SK-N-SH (cell line): Measurements from ENCODE around the gene COL24A1. TPM values are rescaled to one million over a fixed set of nuclear protein-coding genes. Genes with fewer than 3 reads are reported as not detected.
A peak's percentile ranks its signal among the peaks of the same experiment; 100 is the strongest.

Experiments
- CTCF ChIA-PET: fragments of 300-600, 350-600 bp; formaldehyde crosslinking; extraction: SDS; loops from one replicate; lab custom pipeline; 2021; lab: Yijun Ruan, JAX
- POLR2A ChIA-PET: fragments of 350-600 bp; sonication (Branson Sonifier 250); formaldehyde crosslinking; extraction: SDS; loops from one replicate; lab custom pipeline; 2020; ENCODE audit warnings: antibody characterized with exemption, inconsistent platforms; lab: Yijun Ruan, JAX
- DNase-seq: peaks from one replicate; pipeline ENCODE4 v3.0.0; 2012
- H2AFZ ChIP-seq: fragments of 200-600 bp; sonication (generic); 2 replicates; pipeline ENCODE4 v1.8.1; 2016; ENCODE audit warnings: antibody characterized with exemption, mild to moderate bottlenecking, low read depth
- H3F3A ChIP-seq: fragments of 200-600 bp; sonication (generic); replicated peaks from 2 replicates; pipeline ENCODE3; 2016; ENCODE audit warnings: antibody characterized with exemption, mild to moderate bottlenecking; ENCODE audit not compliant: insufficient read depth
- H3K27ac ChIP-seq, 2 experiments: fragments of 200-500 bp in 1 of 2; fragments of 200-600 bp in 1 of 2; sonication (Bioruptor generic) in 1 of 2; sonication (generic), shearing (Covaris generic) in 1 of 2; 2 replicates each; pipeline versions ENCODE4 v1.5.1 to v1.6.1; 2014 to 2016; ENCODE audit warnings: low read depth in 2 of 2, inconsistent platforms in 1 of 2, low read length in 1 of 2, mild to moderate bottlenecking in 1 of 2, mixed read lengths in 1 of 2
- H3K27me3 ChIP-seq: fragments of 200-600 bp; sonication (generic), shearing (Covaris generic); 2 replicates; pipeline ENCODE4 v1.6.1; 2016; ENCODE audit warnings: mixed run types; ENCODE audit not compliant: insufficient read depth
- H3K36me3 ChIP-seq, 2 experiments: fragments of 200-500 bp in 1 of 2; fragments of 200-600 bp in 1 of 2; sonication (Bioruptor generic) in 1 of 2; sonication (generic) in 1 of 2; replicated peaks in 1 of 2; 2 replicates each; pipeline versions ENCODE3 to v1.5.1; 2014 to 2016; ENCODE audit warnings: low read length in 1 of 2, mild to moderate bottlenecking in 1 of 2; ENCODE audit not compliant: insufficient read depth in 2 of 2, control insufficient read depth in 1 of 2
- H3K4me1 ChIP-seq, 2 experiments: fragments of 200-500 bp in 1 of 2; fragments of 200-600 bp in 1 of 2; sonication (Bioruptor generic) in 1 of 2; sonication (generic), shearing (Covaris generic) in 1 of 2; 2 replicates each; pipeline versions ENCODE4 v1.5.1 to v1.6.1; 2014 to 2016; ENCODE audit warnings: low read depth in 1 of 2, low read length in 1 of 2, mixed run types in 1 of 2; ENCODE audit not compliant: insufficient read depth in 2 of 2, control insufficient read depth in 1 of 2
- H3K4me2 ChIP-seq: fragments of 200-600 bp; sonication (generic), shearing (Covaris generic); 2 replicates; pipeline ENCODE4 v1.6.1; 2017; ENCODE audit warnings: mixed run types
- H3K4me3 ChIP-seq, 2 experiments: fragments of 200-500 bp in 1 of 2; fragments of 200-600 bp in 1 of 2; sonication (Bioruptor generic) in 1 of 2; sonication (generic), shearing (Covaris generic) in 1 of 2; 2 replicates each; pipeline versions ENCODE4 v1.5.1 to v1.8.1; 2014 to 2016; ENCODE audit warnings: low read depth in 2 of 2, inconsistent platforms in 1 of 2, low read length in 1 of 2, mild to moderate bottlenecking in 1 of 2, mixed read lengths in 1 of 2, moderate library complexity in 1 of 2
- H3K79me2 ChIP-seq: fragments of 200-600 bp; sonication (generic); 2 replicates; pipeline ENCODE4 v1.8.1; 2017; ENCODE audit warnings: mild to moderate bottlenecking; ENCODE audit not compliant: insufficient read depth
- H3K9ac ChIP-seq: fragments of 200-600 bp; sonication (generic); 2 replicates; pipeline ENCODE4 v1.6.1; 2017; ENCODE audit warnings: mixed run types
- H3K9me2 ChIP-seq: fragments of 200-600 bp; sonication (generic); 2 replicates; pipeline ENCODE4 v1.6.1; 2017; ENCODE audit warnings: mixed run types
- H3K9me3 ChIP-seq: fragments of 200-600 bp; sonication (generic); 2 replicates; pipeline ENCODE4 v1.6.1; 2017; ENCODE audit warnings: mixed run types, mild to moderate bottlenecking, moderate library complexity
- H4K20me1 ChIP-seq: fragments of 200-600 bp; sonication (generic); 2 replicates; pipeline ENCODE4 v1.6.1; 2017; ENCODE audit warnings: mild to moderate bottlenecking, mixed run types; ENCODE audit not compliant: insufficient read depth
- CHD2 ChIP-seq: fragments of 150-350 bp; IDR thresholded peaks from 2 replicates; pipeline ENCODE4 v1.6.1; 2018; ENCODE audit warnings: low read length; ENCODE audit not compliant: partially characterized antibody
- EZH2phosphoT487 ChIP-seq: fragments of 200-600 bp; sonication (generic); IDR thresholded peaks from 2 replicates; pipeline ENCODE4 v1.6.1; 2017; ENCODE audit warnings: low read depth, mixed run types, mild to moderate bottlenecking, antibody characterized with exemption, moderate library complexity, borderline replicate concordance
- FOXJ3 ChIP-seq: sonication (generic); formaldehyde crosslinking; IDR thresholded peaks from 2 replicates; pipeline ENCODE4 v1.5.1; 2020; ENCODE audit warnings: mild to moderate bottlenecking, missing genetic modification reagents
- GABPA ChIP-seq: IDR thresholded peaks from 2 replicates; pipeline ENCODE4 v1.4.0; 2012; ENCODE audit warnings: low read depth, mild to moderate bottlenecking
- NFIC ChIP-seq: IDR thresholded peaks from 2 replicates; pipeline ENCODE4 v1.4.0; 2012; ENCODE audit warnings: borderline replicate concordance
- RAD21 ChIP-seq: IDR thresholded peaks from 2 replicates; pipeline ENCODE4 v1.6.1; 2012; ENCODE audit warnings: mild to moderate bottlenecking, low read length
- RCOR1 ChIP-seq: fragments of 150-350 bp; IDR thresholded peaks from 2 replicates; pipeline ENCODE4 v1.6.1; 2017; ENCODE audit warnings: antibody characterized with exemption, low read length
- RXRA ChIP-seq: IDR thresholded peaks from 2 replicates; pipeline ENCODE4 v1.4.0; 2012; ENCODE audit warnings: low read depth, mild to moderate bottlenecking, borderline replicate concordance
- SIN3A ChIP-seq: IDR thresholded peaks from 2 replicates; pipeline ENCODE4 v1.6.1; 2012; ENCODE audit warnings: low read depth, mild to moderate bottlenecking, low read length, moderate library complexity, borderline replicate concordance
- TCF12 ChIP-seq: IDR thresholded peaks from 2 replicates; pipeline ENCODE4 v1.4.0; 2012
- TEAD4 ChIP-seq: IDR thresholded peaks from 2 replicates; pipeline ENCODE4 v1.4.0; 2012; ENCODE audit warnings: mild to moderate bottlenecking, borderline replicate concordance; ENCODE audit not compliant: insufficient read depth
- YY1 ChIP-seq: IDR thresholded peaks from 2 replicates; pipeline ENCODE4 v1.4.0; 2012; ENCODE audit warnings: low read depth, mild to moderate bottlenecking
- WGBS: methylation state at CpG from one replicate; pipeline ENCODE4 v1.1.6; 2017; ENCODE audit warnings: low lambda C conversion rate; 5-methylcytosine and 5-hydroxymethylcytosine counted together
- polyA plus RNA-seq, 3 experiments: library from polyadenylated mRNA; depleted of rRNA; stranded (reverse); fragments of >200 nt; gene quantifications; 2 replicates each; pipeline ENCODE4 v1.2.3, GENCODE V29; 2012
- TF ChIP-seq, protein P1 (sequence below): fragments of 150-350 bp; IDR thresholded peaks from 2 replicates; pipeline ENCODE4 v1.6.1; 2016; ENCODE audit warnings: mild to moderate bottlenecking, low read depth, low read length
- TF ChIP-seq, protein P2 (sequence below): IDR thresholded peaks from 2 replicates; pipeline ENCODE4 v1.4.0; 2012; ENCODE audit warnings: low read depth, borderline replicate concordance
- TF ChIP-seq, protein P3 (sequence below): IDR thresholded peaks from 2 replicates; pipeline ENCODE4; 2012
- TF ChIP-seq, protein P4 (sequence below): IDR thresholded peaks from 2 replicates; pipeline ENCODE4 v1.4.0; 2012; ENCODE audit warnings: low read depth, borderline replicate concordance
- TF ChIP-seq, protein P5 (sequence below): IDR thresholded peaks from 2 replicates; pipeline ENCODE4 v1.4.0; 2012; ENCODE audit warnings: low read depth

Gene COL24A1
- polyA plus RNA-seq, 1 of the 3 experiments (the other 2 are of a cell fraction) = not detected

DNA sequence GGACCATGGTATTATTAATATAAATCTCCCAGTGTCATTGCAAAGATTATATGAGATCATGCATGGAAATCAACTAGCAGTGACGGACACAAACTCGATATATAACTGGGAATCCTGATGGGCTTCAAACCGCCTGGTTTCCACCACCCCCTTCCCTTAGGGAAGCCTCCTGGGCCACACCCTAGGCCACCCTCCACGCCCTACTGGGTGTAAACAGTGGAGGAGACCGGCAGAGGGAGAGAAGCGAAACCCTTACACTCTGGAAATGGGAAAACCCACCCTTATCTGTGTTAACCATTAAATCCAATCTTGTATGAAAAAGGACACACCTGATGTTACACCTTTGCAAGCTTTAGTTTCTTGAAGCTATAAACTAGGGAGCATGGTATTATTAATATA lies 447.7 kb downstream of the COL24A1 start:
- peaks cover 5% of the 10 kb centered on the region for H3F3A ChIP-seq
- H3K36me3 ChIP-seq = peaks cover 20 to 22% of the 10 kb centered on the region in 2 experiments
- H2AFZ ChIP-seq = peak overlapping the region; percentile 97
- no peak for DNase-seq
- CTCF ChIA-PET = interaction anchor here (0.9 to 2.6 kb wide), 6 partner anchors 9 to 400 kb away, joined by 3 to 14 read pairs (median 4); partner anchors contain the start of gene CCN1
- TF ChIP-seq, protein P1, sequence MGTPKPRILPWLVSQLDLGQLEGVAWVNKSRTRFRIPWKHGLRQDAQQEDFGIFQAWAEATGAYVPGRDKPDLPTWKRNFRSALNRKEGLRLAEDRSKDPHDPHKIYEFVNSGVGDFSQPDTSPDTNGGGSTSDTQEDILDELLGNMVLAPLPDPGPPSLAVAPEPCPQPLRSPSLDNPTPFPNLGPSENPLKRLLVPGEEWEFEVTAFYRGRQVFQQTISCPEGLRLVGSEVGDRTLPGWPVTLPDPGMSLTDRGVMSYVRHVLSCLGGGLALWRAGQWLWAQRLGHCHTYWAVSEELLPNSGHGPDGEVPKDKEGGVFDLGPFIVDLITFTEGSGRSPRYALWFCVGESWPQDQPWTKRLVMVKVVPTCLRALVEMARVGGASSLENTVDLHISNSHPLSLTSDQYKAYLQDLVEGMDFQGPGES = no peak
- TF ChIP-seq, protein P2, sequence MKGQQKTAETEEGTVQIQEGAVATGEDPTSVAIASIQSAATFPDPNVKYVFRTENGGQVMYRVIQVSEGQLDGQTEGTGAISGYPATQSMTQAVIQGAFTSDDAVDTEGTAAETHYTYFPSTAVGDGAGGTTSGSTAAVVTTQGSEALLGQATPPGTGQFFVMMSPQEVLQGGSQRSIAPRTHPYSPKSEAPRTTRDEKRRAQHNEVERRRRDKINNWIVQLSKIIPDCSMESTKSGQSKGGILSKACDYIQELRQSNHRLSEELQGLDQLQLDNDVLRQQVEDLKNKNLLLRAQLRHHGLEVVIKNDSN = no peak
- TF ChIP-seq, all 33 proteins: peak for 0
- no peaks in the 10 kb centered on the region for H4K20me1 ChIP-seq
- peak overlapping the region; percentile 71 to 97 for H3K4me3 ChIP-seq
- no peaks in the 10 kb centered on the region for H3K9me3 ChIP-seq
- H3K79me2 ChIP-seq = peaks cover 40% of the 10 kb centered on the region
- H3K4me2 ChIP-seq = peak overlapping the region; percentile 96
- POLR2A ChIA-PET = interaction anchor here (1.0 to 1.2 kb wide), 2 partner anchors 451 to 478 kb away, joined by 3 read pairs; no protein-coding TSS in a partner anchor
- 94% methylated on average over 6 of the region's 6 CpGs for WGBS
- H3K27me3 ChIP-seq = no peaks in the 10 kb centered on the region
- peaks cover 0 to 12% of the 10 kb centered on the region in 2 experiments; a peak in 2 of 4 replicates for H3K4me1 ChIP-seq
- H3K9me2 ChIP-seq = no peaks in the 10 kb centered on the region
- peak overlapping the region; percentile 78 to 95; a peak in 3 of 4 replicates for H3K27ac ChIP-seq
- peak overlapping the region; percentile 76 for H3K9ac ChIP-seq

DNA sequence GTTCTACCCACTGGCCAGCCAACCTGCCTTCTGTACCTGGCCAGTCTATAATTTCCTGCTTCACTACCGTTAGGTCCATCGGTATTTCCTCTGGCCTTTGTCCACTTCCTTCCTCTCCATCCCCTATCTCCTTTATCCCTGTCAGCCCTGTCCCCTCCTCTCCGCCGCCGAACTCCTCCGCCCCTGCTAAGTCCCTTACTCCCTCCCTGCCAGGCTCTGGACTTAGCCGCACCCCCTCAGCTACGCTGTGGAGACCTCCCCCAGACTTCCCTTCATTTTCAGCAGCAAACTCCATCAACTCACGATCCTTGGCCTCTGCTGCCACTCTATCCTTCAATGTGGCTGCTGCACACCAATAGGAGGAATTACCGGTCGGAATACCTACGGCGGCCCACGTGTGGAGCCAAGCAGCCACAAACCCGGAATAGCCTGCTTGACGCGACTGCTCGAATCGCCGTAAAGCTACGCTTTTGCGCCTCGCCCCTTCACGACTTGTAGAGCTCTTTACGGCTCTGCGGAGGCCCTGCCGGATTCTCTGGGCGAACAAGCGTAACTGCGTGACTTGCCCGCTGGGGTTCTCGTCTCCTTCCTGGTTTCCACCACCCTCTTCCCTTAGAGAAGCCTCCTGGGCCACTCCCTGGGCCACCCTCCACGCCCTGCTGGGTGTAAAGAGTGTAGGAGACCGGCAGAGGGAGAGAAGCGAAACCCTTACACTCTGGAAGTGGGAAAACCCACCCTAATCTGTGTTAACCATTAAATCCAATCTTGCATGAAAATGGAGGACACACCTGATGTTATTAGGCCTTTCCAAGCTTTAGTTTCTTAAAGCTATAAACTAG lies 448.4 kb downstream of the COL24A1 start, which contains the start of gene ZNHIT6:
Gene ZNHIT6 (minus strand): TSS at position 444 of the 839 bp plus-strand sequence. CDS start 149 bp downstream, at position 295.
- H3F3A ChIP-seq = peaks cover 5% of the 10 kb centered on the region
- DNase-seq = peak; percentile 77
- no peaks in the 10 kb centered on the region for H3K27me3 ChIP-seq
- peak within 1 kb of the TSS; percentile 96 for H3K4me2 ChIP-seq
- peaks cover 26 to 27% of the 10 kb centered on the region in 2 experiments for H3K36me3 ChIP-seq
- peak within 1 kb of the TSS; percentile 97 for H2AFZ ChIP-seq
- H3K4me1 ChIP-seq = peaks cover 0 to 12% of the 10 kb centered on the region in 2 experiments; a peak in 2 of 4 replicates
- H3K27ac ChIP-seq = peak within 1 kb of the TSS; percentile 78 to 95
- peaks cover 44% of the 10 kb centered on the region for H3K79me2 ChIP-seq
- WGBS = 2% methylated on average over 35 of the region's 35 CpGs
- ChIA-PET CTCF (interaction anchor here (0.7 to 2.6 kb wide), 8 partner anchors 8 to 400 kb away, joined by 3 to 14 read pairs (median 3); partner anchors contain the start of gene CCN1), POLR2A (interaction anchor here (0.6 to 1.2 kb wide), 4 partner anchors 8 to 478 kb away, joined by 3 to 4 read pairs (median 4); no protein-coding TSS in a partner anchor)
- peak within 1 kb of the TSS; percentile 71 to 97 for H3K4me3 ChIP-seq
- H3K9me2 ChIP-seq = no peaks in the 10 kb centered on the region
- no peaks in the 10 kb centered on the region for H3K9me3 ChIP-seq
- H3K9ac ChIP-seq = peak within 1 kb of the TSS; percentile 76
- H4K20me1 ChIP-seq = no peaks in the 10 kb centered on the region
- TF ChIP-seq FOXJ3 (CRISPR knock-in tag) (no peak), TEAD4 (no peak), RCOR1 (no peak), RXRA (no peak), SIN3A (peak; percentile 91), CHD2 (peak; percentile 73), GABPA (peak; percentile 56), EZH2phosphoT487 (no peak), NFIC (no peak; the same call in 1 of the 2 replicates), TCF12 (no peak; the same call in 1 of the 2 replicates), RAD21 (peak; percentile 18; the same call in 1 of the 2 replicates), YY1 (no peak)
- TF ChIP-seq, protein P3, sequence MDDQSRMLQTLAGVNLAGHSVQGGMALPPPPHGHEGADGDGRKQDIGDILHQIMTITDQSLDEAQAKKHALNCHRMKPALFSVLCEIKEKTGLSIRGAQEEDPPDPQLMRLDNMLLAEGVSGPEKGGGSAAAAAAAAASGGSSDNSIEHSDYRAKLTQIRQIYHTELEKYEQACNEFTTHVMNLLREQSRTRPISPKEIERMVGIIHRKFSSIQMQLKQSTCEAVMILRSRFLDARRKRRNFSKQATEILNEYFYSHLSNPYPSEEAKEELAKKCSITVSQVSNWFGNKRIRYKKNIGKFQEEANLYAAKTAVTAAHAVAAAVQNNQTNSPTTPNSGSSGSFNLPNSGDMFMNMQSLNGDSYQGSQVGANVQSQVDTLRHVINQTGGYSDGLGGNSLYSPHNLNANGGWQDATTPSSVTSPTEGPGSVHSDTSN = no peak
- TF ChIP-seq, protein P4, sequence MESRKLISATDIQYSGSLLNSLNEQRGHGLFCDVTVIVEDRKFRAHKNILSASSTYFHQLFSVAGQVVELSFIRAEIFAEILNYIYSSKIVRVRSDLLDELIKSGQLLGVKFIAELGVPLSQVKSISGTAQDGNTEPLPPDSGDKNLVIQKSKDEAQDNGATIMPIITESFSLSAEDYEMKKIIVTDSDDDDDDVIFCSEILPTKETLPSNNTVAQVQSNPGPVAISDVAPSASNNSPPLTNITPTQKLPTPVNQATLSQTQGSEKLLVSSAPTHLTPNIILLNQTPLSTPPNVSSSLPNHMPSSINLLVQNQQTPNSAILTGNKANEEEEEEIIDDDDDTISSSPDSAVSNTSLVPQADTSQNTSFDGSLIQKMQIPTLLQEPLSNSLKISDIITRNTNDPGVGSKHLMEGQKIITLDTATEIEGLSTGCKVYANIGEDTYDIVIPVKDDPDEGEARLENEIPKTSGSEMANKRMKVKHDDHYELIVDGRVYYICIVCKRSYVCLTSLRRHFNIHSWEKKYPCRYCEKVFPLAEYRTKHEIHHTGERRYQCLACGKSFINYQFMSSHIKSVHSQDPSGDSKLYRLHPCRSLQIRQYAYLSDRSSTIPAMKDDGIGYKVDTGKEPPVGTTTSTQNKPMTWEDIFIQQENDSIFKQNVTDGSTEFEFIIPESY = peak; percentile 53; the same call in 1 of the 2 replicates
- TF ChIP-seq, protein P5, sequence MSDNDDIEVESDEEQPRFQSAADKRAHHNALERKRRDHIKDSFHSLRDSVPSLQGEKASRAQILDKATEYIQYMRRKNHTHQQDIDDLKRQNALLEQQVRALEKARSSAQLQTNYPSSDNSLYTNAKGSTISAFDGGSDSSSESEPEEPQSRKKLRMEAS = peak; percentile 96
